ENCODE results near the gene SLC25A23. TPM values are rescaled to one million over a fixed set of nuclear protein-coding genes. Genes with fewer than 3 reads are reported as not detected.

The SLC25A23 gene
- total and polyA plus RNA-seq, 10 donors, result 7.5 to 39.6 (median 18.5) TPM

DNA sequence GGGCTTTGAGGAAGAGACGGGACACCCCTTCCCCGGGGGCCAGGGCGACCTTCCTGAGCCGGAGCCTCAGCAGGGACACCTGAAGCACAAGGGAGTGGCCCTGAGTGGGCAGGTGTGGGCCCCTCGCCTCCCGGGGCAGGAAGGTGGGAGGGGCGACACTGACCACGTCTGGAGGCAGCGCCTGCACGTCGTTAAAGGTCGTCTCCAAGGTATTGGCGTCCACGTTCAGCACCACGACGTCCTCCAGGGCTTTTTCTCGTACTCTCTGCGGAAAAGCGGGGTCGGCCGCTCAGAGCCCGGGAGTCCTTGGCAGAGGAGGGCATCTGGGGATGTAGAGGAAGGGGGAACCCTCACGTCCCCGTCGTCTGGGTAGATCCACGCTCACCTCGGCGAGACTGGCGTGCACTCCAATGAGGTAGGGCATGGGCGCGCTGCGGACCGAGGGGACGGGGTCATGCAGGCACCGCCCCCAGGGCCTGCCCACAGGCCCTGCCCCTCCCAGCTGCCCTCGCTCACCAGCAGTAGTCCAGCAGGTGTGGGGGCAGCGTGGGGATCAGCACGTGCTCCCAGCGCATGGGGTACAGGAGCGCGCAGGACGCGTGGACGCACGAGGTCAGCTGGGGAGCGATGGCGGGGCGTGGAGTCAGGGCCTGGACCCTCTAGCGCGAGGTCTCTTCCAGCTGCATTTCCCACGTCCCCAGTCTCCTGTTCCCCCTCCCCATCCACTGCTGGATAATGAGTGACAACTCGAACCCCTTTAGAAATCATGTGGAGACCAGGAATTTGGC is 15.9 kb upstream of the SLC25A23 start:
- TF ChIP-seq POLR2A (IDR thresholded peaks at IDR 0.05) (no peak), POLR2AphosphoS5 (IDR thresholded peaks at IDR 0.05) (peak in 1 of 3 donors; percentile 51)
- TF ChIP-seq, protein P1, sequence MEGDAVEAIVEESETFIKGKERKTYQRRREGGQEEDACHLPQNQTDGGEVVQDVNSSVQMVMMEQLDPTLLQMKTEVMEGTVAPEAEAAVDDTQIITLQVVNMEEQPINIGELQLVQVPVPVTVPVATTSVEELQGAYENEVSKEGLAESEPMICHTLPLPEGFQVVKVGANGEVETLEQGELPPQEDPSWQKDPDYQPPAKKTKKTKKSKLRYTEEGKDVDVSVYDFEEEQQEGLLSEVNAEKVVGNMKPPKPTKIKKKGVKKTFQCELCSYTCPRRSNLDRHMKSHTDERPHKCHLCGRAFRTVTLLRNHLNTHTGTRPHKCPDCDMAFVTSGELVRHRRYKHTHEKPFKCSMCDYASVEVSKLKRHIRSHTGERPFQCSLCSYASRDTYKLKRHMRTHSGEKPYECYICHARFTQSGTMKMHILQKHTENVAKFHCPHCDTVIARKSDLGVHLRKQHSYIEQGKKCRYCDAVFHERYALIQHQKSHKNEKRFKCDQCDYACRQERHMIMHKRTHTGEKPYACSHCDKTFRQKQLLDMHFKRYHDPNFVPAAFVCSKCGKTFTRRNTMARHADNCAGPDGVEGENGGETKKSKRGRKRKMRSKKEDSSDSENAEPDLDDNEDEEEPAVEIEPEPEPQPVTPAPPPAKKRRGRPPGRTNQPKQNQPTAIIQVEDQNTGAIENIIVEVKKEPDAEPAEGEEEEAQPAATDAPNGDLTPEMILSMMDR (IDR thresholded peaks at IDR 0.05 in 8 of 11, conservative IDR thresholded peaks at IDR 0.05 in 3 of 11), result no peak
- no peak for DNase-seq
- intact Hi-C loops (cut with DNase I; ENCODE audit: low total_unique reads), result no loop called here
- peaks cover 0 to 95% (median 59%) of the 10 kb centered on the region in 6 donors for H3K36me3 ChIP-seq
- no peaks in the 10 kb centered on the region for H3K9me3 ChIP-seq
- H3K4me1 ChIP-seq, result peaks cover 0 to 39% (median 15%) of the 10 kb centered on the region in 6 donors
- no peak overlapping the region for H3K27ac ChIP-seq
- peak overlapping the region in 1 of 8 donors; percentile 8 for H3K4me3 ChIP-seq
- 59 to 79% (median 69%) methylated on average over 35 to 52 of the region's 52 CpGs for WGBS, 5 donors
- peaks cover 0 to 23% (median 0%) of the 10 kb centered on the region in 7 donors for H3K27me3 ChIP-seq (replicated peaks in 1 of 7)

DNA sequence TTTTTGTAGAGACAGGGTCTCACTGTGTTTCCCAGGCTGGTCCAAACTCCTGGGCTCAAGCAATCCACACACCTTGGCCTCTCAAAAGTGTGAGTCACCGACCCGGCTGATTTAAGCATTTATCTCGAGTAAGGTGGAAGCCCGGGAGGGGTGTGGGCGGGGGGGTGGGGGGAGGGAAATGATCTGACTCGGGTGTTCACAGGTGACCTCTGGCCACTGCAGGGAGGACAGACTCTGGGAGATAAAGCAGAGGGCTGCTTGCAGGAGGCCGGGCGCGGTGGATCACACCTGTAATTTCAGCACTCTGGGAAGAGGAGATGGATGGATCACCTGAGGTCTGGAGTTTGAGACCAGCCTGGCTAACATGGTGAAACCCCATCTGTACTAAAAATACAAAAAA is 14.1 kb upstream of the SLC25A23 start:
- Histone ChIP-seq H3K36me3 (peaks cover 0 to 100% (median 63%) of the 10 kb centered on the region in 6 donors), H3K4me3 (no peak overlapping the region), H3K4me1 (peaks cover 0 to 21% (median 8%) of the 10 kb centered on the region in 6 donors), H3K27me3 (replicated peaks in 1 of 7) (peaks cover 0 to 23% (median 0%) of the 10 kb centered on the region in 7 donors), H3K9me3 (no peaks in the 10 kb centered on the region), H3K27ac (no peak overlapping the region)
- intact Hi-C loops (cut with DNase I; ENCODE audit: low total_unique reads), result no loop called here
- TF ChIP-seq POLR2A (IDR thresholded peaks at IDR 0.05) (no peak), POLR2AphosphoS5 (IDR thresholded peaks at IDR 0.05) (no peak)
- TF ChIP-seq, protein P1 (IDR thresholded peaks at IDR 0.05 in 8 of 11, conservative IDR thresholded peaks at IDR 0.05 in 3 of 11), result no peak
- WGBS, 5 donors, result 78 to 85% (median 79%) methylated on average over 9 of the region's 9 CpGs
- DNase-seq, result no peak

DNA sequence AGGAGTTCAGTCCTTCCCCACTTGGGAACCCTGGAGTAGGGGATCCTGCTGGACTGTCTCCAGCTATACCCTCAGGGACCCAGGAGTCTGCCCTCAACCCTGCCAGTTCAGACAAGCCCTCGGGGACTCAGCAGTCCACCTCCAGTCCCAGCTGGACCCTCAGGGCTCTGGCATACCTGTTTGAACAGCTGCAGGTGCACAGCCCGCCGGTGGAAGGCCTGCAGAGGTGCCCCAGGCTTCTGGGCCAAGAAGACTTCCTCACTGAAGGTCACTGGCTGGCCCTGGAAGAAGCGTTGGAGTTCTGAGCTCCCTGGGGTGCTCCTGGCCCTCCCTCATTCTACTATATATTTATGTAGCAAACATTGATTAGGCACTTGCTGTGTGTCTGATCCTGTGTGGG is 13.1 kb upstream of the SLC25A23 start:
- Histone ChIP-seq H3K27ac (no peak overlapping the region), H3K4me1 (peaks cover 0 to 19% (median 8%) of the 10 kb centered on the region in 6 donors), H3K27me3 (replicated peaks in 1 of 7) (peaks cover 0 to 23% (median 0%) of the 10 kb centered on the region in 7 donors), H3K36me3 (peaks cover 0 to 100% (median 63%) of the 10 kb centered on the region in 6 donors), H3K9me3 (no peaks in the 10 kb centered on the region), H3K4me3 (no peak overlapping the region)
- intact Hi-C loops (cut with DNase I; ENCODE audit: low total_unique reads), result no loop called here
- WGBS, 5 donors, result 74 to 90% (median 88%) methylated on average over 2 to 4 of the region's 4 CpGs
- peak in 1 of 3 donors; percentile 38 for TF ChIP-seq POLR2AphosphoS5 (IDR thresholded peaks at IDR 0.05)
- TF ChIP-seq, protein P1 (IDR thresholded peaks at IDR 0.05 in 8 of 11, conservative IDR thresholded peaks at IDR 0.05 in 3 of 11), result no peak
- DNase-seq, result no peak

DNA sequence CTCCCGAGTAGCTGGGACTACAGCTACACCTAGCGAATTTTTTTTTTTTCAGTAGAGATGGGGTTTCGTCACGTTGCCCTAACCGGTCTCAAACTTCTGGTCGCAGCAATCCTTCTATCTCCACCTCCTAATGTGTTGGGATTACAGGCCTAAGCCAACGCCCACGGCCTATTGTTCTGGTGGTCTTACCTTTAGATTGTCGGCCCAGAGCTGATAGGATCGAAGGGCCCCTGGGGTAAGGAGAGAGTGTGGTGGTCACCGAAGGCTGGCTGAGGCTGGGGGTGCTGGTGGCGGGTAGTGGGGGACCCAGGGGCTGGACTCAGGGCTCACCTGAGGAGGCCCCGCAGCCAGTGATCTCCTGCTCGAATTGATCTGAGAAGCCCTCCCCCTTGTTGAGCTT is 11.5 kb upstream of the SLC25A23 start:
- WGBS, 5 donors, result 90 to 96% (median 92%) methylated on average over 12 to 14 of the region's 14 CpGs
- Histone ChIP-seq H3K9me3 (no peaks in the 10 kb centered on the region), H3K4me1 (peaks cover 0 to 18% (median 4%) of the 10 kb centered on the region in 6 donors), H3K4me3 (no peak overlapping the region), H3K27ac (no peak overlapping the region), H3K36me3 (peaks cover 0 to 93% (median 51%) of the 10 kb centered on the region in 6 donors), H3K27me3 (replicated peaks in 1 of 7) (peaks cover 0 to 11% (median 0%) of the 10 kb centered on the region in 7 donors)
- DNase-seq, result no peak
- TF ChIP-seq, protein P1 (IDR thresholded peaks at IDR 0.05 in 8 of 11, conservative IDR thresholded peaks at IDR 0.05 in 3 of 11), result no peak
- TF ChIP-seq POLR2AphosphoS5 (IDR thresholded peaks at IDR 0.05) (peak in 1 of 3 donors; percentile 16), POLR2A (IDR thresholded peaks at IDR 0.05) (no peak)
- intact Hi-C loops (cut with DNase I; ENCODE audit: low total_unique reads), result no loop called here

All from spleen (tissue), 11 donors.